HCT116 (cell line): ENCODE data around the gene UBXN11.

Experiments
- POLR2A ChIP-seq: IDR thresholded peaks from 2 replicates; pipeline ENCODE4 v1.7.0; 2011; ENCODE audit warnings: borderline replicate concordance; ENCODE audit not compliant: insufficient read depth, insufficient read length; ENCODE audit errors: extremely low read depth
- TF ChIP-seq, protein P1 (sequence below), 3 experiments: fragments of 200-600 bp in 1 of 3; sonication (generic) in 1 of 3; IDR thresholded peaks in 2 of 3; conservative IDR thresholded peaks in 1 of 3; 2 replicates each; pipeline ENCODE4 v1.5.1; 2012 to 2017; ENCODE audit warnings: low read depth in 2 of 3, low read length in 2 of 3, antibody characterized with exemption in 1 of 3, borderline replicate concordance in 1 of 3, control low read depth in 1 of 3, mild to moderate bottlenecking in 1 of 3, mixed read lengths in 1 of 3, mixed run types in 1 of 3, moderate library complexity in 1 of 3; ENCODE audit not compliant: insufficient read depth in 1 of 3

DNA sequence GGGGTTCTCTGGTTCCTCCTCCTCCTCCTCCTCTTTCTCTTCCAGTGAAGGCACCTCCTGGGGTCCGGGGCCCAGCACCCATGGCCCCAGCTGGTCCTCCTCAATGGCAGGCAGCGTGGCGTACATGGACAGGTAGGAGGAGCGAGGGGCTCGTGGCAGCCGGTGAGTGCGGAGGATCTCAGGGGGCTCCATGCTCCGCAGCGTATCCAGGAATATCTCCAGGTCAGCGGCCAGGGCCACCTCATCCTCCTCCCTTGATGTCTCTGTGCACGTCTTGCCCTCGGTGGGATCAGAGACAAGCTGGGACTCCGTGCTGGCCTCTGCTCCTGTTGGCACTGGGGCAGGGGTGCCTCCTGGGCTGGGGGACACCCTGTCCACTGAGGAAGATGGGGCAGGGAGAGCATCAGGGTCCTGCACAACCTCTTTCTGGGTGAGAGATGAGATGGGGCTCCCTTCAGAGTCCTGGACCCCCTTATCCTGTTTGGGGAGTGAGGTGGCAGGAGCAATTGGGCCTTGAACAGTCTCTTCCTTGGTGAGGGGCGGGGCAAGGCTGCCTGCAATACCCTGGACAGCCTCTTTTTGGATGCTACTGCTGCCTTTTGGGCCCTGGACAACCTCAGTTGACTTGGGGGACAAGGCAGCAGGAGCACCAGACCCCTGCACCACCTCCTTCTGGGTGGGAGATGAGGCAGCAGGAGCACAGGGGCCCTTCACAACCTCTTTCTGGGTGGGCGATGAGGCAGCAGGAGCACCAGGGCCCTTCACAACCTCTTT is 37.9 kb upstream of the UBXN11 start:
- TF ChIP-seq, protein P1, sequence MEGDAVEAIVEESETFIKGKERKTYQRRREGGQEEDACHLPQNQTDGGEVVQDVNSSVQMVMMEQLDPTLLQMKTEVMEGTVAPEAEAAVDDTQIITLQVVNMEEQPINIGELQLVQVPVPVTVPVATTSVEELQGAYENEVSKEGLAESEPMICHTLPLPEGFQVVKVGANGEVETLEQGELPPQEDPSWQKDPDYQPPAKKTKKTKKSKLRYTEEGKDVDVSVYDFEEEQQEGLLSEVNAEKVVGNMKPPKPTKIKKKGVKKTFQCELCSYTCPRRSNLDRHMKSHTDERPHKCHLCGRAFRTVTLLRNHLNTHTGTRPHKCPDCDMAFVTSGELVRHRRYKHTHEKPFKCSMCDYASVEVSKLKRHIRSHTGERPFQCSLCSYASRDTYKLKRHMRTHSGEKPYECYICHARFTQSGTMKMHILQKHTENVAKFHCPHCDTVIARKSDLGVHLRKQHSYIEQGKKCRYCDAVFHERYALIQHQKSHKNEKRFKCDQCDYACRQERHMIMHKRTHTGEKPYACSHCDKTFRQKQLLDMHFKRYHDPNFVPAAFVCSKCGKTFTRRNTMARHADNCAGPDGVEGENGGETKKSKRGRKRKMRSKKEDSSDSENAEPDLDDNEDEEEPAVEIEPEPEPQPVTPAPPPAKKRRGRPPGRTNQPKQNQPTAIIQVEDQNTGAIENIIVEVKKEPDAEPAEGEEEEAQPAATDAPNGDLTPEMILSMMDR (IDR thresholded peaks at IDR 0.05 in 2 of 3, conservative IDR thresholded peaks at IDR 0.05 in 1 of 3; ENCODE audit: borderline replicate concordance in 1 of 3, insufficient read depth in 1 of 3, low read depth in 2 of 3, low read length in 2 of 3): no peak
- no peak for TF ChIP-seq POLR2A
